SKM-1 (cell line): ENCODE measurements around the gene DEPP1.

Source experiments
- DNase-seq: peaks from one replicate; lab custom pipeline; 2025; ENCODE audit not compliant: unreplicated experiment; lab: John Stamatoyannopoulos, UW

The DEPP1 gene

GRCh38 chr10:44955413-44956070 lies 23.1 kb downstream of the DEPP1 start:
- DNase-seq: no peak

- no peak for DNase-seq
Measured at GRCh38 chr10:44954962-44955361, 23.6 kb downstream of the DEPP1 start.

- no peak for DNase-seq
Measured at GRCh38 chr10:44954042-44954441, 24.6 kb downstream of the DEPP1 start.

DNA sequence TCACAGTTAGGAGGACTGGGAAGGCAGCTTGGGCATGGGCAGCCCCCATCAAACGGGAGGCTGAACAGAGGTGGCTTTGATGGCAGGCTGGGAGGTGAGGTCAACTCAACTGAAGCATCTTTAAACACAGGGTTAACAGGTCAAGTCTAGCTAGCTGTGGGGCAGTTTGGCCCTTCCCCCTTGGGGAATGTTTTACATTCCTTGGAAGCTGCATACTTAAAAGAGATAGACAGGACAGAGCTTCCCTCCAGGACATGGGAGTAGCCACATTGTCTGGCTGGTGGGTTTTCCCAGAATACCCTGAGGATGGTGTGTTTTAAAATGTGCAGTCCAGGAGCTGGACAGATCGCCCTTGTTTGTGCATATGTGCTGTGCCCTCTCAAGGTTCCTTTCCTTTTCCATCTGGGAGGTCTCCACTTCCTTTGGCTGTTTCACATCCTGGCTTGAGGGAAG lies 25.8 kb downstream of the DEPP1 start:
- no peak for DNase-seq

- DNase-seq: no peak
Measured at GRCh38 chr10:44951576-44952226, 26.9 kb downstream of the DEPP1 start.

DNA sequence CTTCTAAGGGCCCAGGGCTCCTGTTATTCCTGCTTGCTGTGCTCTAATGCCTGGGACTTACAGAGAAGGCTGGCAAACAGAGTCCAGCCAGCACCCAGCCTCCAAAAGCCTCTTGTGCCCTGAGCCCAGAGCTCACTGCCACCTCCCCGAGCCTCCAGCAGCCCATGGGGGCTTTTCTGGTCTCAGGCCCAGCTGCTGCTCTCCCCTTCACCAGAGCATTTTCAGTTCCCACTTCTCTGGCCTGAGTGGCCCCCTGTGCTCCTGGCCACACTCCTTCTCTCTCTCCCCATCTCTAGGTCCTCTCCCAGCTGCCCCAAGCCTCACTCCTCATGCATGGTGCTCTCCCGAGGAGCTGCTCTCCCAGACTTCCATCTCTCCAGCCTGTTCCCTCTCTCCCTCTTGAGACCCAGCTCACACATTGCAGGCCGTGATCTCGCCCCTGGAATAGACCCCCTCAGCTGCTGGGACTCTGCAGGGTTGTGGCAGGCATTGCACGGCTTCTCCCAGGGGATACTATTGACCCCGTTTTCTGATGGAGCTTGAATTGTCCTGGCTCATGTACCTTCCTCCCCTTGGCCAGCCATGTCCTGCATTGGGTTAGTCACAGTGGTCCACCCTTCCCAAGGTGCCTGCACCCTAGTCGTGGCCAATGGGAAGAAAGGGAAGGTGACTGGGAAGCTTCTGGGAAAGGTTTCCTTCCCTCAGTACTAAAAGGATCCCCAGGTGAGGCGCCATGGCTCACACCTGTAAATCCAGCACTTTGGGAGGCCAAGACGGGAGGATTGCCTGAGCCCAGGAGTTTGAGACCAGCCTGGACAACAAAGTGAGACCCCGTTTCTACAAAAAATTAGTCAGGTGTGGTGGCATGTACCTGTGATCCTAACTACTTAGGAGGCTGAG lies 28.0 kb downstream of the DEPP1 start:
- DNase-seq: no peak

- DNase-seq: no peak
Measured at GRCh38 chr10:44949915-44950314, 28.7 kb downstream of the DEPP1 start.

GRCh38 chr10:44949127-44949802 lies 29.3 kb downstream of the DEPP1 start:
- no peak for DNase-seq

DNA sequence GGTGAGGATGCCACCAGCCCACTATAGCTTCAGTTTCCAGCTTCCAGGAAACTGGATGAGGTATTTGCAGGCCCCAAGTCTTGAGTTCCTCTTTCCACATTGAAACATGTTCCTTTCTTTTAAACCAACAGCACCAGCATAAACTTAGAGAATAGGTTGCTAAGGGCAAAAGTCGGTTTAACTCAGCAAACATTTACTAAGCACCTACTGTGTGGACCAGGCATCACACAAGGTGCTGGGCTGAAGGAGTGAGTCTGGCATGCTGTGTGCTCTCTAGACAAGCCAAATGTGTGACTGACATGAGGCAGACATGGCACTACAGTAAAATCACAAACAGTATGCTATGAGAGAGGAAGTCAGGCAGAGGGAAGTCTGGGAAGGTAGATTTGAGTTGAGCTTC lies 30.0 kb downstream of the DEPP1 start:
- no peak for DNase-seq

GRCh38 chr10:44947371-44948152 lies 31.0 kb downstream of the DEPP1 start:
- no peak for DNase-seq

GRCh38 chr10:44946205-44946604 lies 32.4 kb downstream of the DEPP1 start:
- no peak for DNase-seq

- DNase-seq: no peak
Measured at GRCh38 chr10:44944354-44944753, 34.3 kb downstream of the DEPP1 start.

GRCh38 chr10:44939691-44940401 lies 38.8 kb downstream of the DEPP1 start:
- peak; percentile 39 for DNase-seq

- DNase-seq: no peak
Measured at GRCh38 chr10:44938956-44939355, 39.7 kb downstream of the DEPP1 start.

DNA sequence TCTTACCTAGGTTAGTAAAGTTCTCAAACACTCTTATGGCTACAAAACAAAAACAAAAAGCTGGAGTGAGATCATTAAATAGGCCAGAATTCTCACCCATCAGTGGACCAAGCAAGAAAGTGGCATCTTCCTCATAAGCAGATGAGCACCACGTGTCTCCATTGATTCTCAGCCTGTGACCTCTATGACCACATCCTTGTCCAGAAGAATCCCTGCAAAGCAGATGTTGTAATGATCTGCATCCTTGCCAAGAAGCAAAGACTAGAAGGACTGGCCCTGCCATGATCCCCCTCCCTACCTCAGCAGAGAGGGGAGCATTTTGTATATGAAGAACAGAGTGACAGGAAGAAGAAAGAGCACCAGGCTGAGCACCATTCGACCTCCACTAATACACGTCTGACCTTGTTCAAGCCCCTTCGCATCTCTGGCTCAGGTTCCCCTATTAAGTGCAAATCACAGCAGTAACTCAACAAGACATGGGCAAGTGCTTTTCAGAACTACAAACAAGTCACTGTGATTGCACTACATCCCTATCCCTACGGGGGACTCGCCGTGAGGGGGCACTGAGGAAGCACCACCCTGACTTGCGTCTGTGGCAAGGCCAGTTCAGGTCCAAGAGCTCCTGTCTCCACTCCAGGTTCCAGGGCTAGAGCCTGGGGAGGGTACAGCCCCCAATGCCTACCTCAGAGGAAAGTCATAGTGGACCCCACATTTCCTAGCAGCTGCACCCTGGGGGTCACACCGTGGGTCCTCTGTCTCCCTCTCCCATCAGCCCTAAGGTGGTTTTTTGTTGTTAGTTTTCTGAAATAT lies 41.2 kb downstream of the DEPP1 start:
- no peak for DNase-seq

GRCh38 chr10:44936314-44936975 lies 42.2 kb downstream of the DEPP1 start:
- DNase-seq: no peak

- DNase-seq: peak; percentile 38
Measured at GRCh38 chr10:44935966-44936295, 42.7 kb downstream of the DEPP1 start.

DNA sequence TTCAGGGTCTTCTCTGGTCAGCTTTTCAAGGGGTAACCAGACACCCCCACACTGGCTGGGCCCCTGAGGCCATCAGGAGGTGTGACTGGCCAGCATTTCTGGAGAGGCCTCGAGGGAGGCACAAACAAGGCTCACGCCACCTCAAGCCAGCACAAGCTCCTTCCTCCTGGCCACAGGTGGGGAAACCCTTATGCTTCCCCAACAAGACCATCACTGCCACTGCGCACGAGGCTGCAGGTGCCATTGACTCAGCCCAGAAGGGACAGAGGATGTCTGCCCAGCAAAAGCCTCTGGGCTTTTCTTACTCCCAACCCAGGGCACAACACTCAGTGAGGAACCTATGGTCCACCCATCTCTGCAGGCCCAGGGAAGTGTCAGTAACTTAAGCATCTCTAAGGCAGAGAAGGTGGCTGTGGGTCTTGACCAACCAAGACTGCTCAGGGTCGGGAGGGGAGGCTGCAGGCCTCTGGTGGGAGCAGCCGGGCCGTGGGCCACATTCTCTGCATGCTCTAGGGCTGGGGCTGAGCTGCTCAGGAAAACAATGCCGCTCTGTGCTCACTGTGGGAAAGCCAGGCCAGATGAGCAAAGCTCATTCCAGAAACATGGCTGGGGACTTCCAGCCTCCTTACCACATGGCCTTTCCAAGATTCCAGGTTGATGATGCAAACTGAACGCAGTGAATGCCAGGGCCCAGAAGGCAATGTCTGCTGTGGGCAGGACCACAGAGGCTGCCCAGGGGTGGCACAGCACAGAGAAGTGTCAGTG lies 43.2 kb downstream of the DEPP1 start:
- no peak for DNase-seq
